Bronchial epithelial cell (primary cell): ENCODE measurements around the gene PKP2. TPM values are rescaled to one million over a fixed set of nuclear protein-coding genes. Genes with fewer than 3 reads are reported as not detected.
A peak's percentile ranks its signal among the peaks of the same experiment; 100 is the strongest.

Experiments used
- DNase-seq: peaks from one replicate; pipeline ENCODE4 v3.0.0-alpha.2; 2010; ENCODE audit warnings: low read depth
- FAIRE-seq: peaks from 2 replicates; lab custom pipeline; 2011; peaks lifted over from hg19 to GRCh38; lab: Jason Lieb, UNC
- H3K27me3 ChIP-seq: 2 replicates; pipeline ENCODE4 v1.5.1; 2011; ENCODE audit warnings: low read length; ENCODE audit not compliant: control insufficient read depth, insufficient read depth
- H3K36me3 ChIP-seq: 2 replicates; pipeline ENCODE4 v1.5.1; 2011; ENCODE audit warnings: low read length; ENCODE audit not compliant: control insufficient read depth, insufficient read depth
- H3K4me3 ChIP-seq: 2 replicates; pipeline ENCODE4 v1.5.1; 2011; ENCODE audit warnings: mild to moderate bottlenecking, low read depth, low read length, control low read depth
- CTCF ChIP-seq: IDR thresholded peaks from 2 replicates; pipeline ENCODE4 v1.5.1; 2011; ENCODE audit warnings: mild to moderate bottlenecking, moderate library complexity, low read length, control low read depth, inconsistent platforms; ENCODE audit not compliant: insufficient read depth, severe bottlenecking
- total RNA-seq: library from RNA; depleted of rRNA; stranded (reverse); fragments of >200 nt; gene quantifications from 2 replicates; pipeline ENCODE4 v1.2.1, GENCODE V29; 2014

Gene PKP2
- 53.9 and 74.5 TPM in 2 replicates for total RNA-seq

GRCh38 chr12:32896432-32897280 is at the start of gene PKP2:
Gene PKP2, minus strand, starts transcription at chr12:32896777. Its CDS starts 46 bp downstream, at chr12:32896731.
- no peak for FAIRE-seq
- no peaks in the 10 kb centered on the region for H3K27me3 ChIP-seq
- peak; percentile 92 for DNase-seq
- TF ChIP-seq CTCF, result no peak
- H3K36me3 ChIP-seq, result no peaks in the 10 kb centered on the region
- H3K4me3 ChIP-seq, result peak within 1 kb of the TSS; percentile 84

- peak; percentile 63 for DNase-seq
These were observed 47.6 kb upstream of the PKP2 start for GRCh38 chr12:32944195-32944594.

GRCh38 chr12:32939801-32940200 is 43.2 kb upstream of the PKP2 start:
- no peak for DNase-seq
- no peak for TF ChIP-seq CTCF
- Histone ChIP-seq H3K36me3 (no peaks in the 10 kb centered on the region), H3K4me3 (no peak overlapping the region), H3K27me3 (no peaks in the 10 kb centered on the region)
- FAIRE-seq, result no peak

More at GRCh38 chr12:32944195-32944594, 47.6 kb upstream of the PKP2 start:
- Histone ChIP-seq H3K4me3 (no peak overlapping the region), H3K36me3 (no peaks in the 10 kb centered on the region), H3K27me3 (no peaks in the 10 kb centered on the region)
- TF ChIP-seq CTCF, result no peak
- FAIRE-seq, result no peak

- no peak for FAIRE-seq
- no peak for TF ChIP-seq CTCF
- DNase-seq, result no peak
- Histone ChIP-seq H3K4me3 (no peak overlapping the region), H3K27me3 (no peaks in the 10 kb centered on the region), H3K36me3 (no peaks in the 10 kb centered on the region)
These were observed 30.4 kb upstream of the PKP2 start for GRCh38 chr12:32926963-32927362.

- TF ChIP-seq CTCF, result no peak
These were observed 29.8 kb upstream of the PKP2 start for GRCh38 chr12:32926356-32926755.

More at GRCh38 chr12:32926356-32926755, 29.8 kb upstream of the PKP2 start:
- no peak for DNase-seq
- no peaks in the 10 kb centered on the region for H3K36me3 ChIP-seq
- no peaks in the 10 kb centered on the region for H3K27me3 ChIP-seq
- no peak overlapping the region for H3K4me3 ChIP-seq
- FAIRE-seq, result no peak
